Tibial nerve (tissue), 4 donors: ENCODE results near the gene GABBR2.

ENCODE experiments used
- CTCF ChIP-seq, 5 experiments: fragments of 200-600 bp in 3 of 5; fragments of 450-650 bp in 2 of 5; sonication (generic) in 3 of 5; IDR thresholded peaks; one replicate each; pipeline ENCODE4 v1.5.1; 2016 to 2019; ENCODE audit warnings: antibody characterized with exemption in 5 of 5, mild to moderate bottlenecking in 3 of 5, moderate library complexity in 2 of 5
- EP300 ChIP-seq, 2 donors: sonication (generic); formaldehyde crosslinking; IDR thresholded peaks; one replicate each; pipeline ENCODE4 v1.6.1; 2017; ENCODE audit warnings: antibody characterized with exemption in 2 of 2, mild to moderate bottlenecking in 1 of 2
- POLR2A ChIP-seq, 2 donors: fragments of 450-650 bp; IDR thresholded peaks; one replicate each; pipeline ENCODE4 v1.6.1; 2017; ENCODE audit warnings: antibody characterized with exemption in 2 of 2, mild to moderate bottlenecking in 2 of 2, moderate library complexity in 2 of 2

- TF ChIP-seq CTCF (IDR thresholded peaks at IDR 0.05) (no peak), EP300 (IDR thresholded peaks at IDR 0.05) (no peak), POLR2A (IDR thresholded peaks at IDR 0.05) (no peak)
Observed at GRCh38 chr9:98545021-98545420, 163.7 kb downstream of the GABBR2 start.
